Astrocyte (in vitro differentiated cells and primary cell): ENCODE results near the gene UBP1.

Experiments
- CTCF ChIP-seq: IDR thresholded peaks from 2 replicates; pipeline ENCODE4 v1.5.1; 2011; ENCODE audit warnings: low read depth, mild to moderate bottlenecking, inconsistent platforms, low read length, moderate library complexity; ENCODE audit not compliant: insufficient read depth
- EZH2 ChIP-seq: IDR thresholded peaks from 2 replicates; pipeline ENCODE4 v1.6.1; 2012; ENCODE audit warnings: mild to moderate bottlenecking, low read length, inconsistent platforms; ENCODE audit not compliant: insufficient read depth

GRCh38 chr3:33440328-33441224 lies at the start of gene UBP1:
- TF ChIP-seq CTCF (no peak), EZH2 (no peak)
